Jurkat, Clone E6-1 (cell line): ENCODE data around the gene ABCD4.
"Not testable (repeated sequence)": the region's sequence is repeated elsewhere in the genome, so short reads cannot be mapped to it uniquely, and the experiment has no call there.

ENCODE experiments used
- DNase-seq: peaks from one replicate; pipeline ENCODE4 v3.0.0-alpha.2; 2011; ENCODE audit warnings: low read depth, low spot score
- H3K4me3 ChIP-seq: 2 replicates; pipeline ENCODE4 v1.5.1; 2011; ENCODE audit warnings: mild to moderate bottlenecking, low read length, control low read depth, moderate library complexity

Gene ABCD4

DNA sequence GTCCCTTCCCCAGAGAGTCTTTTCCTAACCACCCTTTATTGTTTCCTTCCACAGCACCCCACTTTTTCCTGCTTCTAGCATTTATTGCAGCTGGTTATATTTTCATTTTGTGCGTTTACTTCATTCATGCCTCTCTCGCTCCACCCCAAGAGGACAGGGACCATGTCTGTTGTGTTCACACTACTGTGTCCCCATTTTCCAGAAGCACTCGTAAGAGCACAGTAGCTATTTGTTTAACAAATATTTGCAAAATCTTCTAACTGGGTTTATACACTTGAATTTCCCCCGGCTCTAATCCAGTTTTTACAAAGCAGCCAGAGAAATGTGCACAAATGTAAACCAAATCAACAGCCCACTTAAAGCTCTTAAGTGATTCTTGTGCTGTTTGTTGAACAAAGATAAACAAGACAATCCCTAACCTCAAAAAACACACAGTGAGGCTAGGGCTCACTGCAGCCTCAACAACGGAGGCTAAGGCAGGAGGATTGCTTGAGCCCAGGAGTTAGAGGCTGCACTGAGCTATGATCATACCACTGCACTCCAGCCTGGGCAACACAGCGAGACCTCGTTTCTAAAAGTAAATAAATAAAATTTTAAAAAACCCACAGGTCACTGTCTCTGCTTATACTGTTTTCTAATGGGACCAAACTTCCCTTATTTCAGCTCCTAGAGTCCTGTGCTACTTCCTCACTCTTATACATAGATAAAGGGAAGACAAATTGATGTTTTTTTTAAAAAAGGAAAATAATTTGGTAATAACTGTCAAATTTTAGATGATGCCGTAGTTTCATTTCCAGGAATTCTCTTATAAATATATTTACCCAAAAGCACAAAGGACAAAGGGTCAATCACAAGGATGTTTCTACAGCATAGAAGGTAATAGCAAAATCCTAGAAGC, 6.6 kb upstream of the ABCD4 start:
- DNase-seq, result no peak
- H3K4me3 ChIP-seq, result no peak overlapping the region

DNA sequence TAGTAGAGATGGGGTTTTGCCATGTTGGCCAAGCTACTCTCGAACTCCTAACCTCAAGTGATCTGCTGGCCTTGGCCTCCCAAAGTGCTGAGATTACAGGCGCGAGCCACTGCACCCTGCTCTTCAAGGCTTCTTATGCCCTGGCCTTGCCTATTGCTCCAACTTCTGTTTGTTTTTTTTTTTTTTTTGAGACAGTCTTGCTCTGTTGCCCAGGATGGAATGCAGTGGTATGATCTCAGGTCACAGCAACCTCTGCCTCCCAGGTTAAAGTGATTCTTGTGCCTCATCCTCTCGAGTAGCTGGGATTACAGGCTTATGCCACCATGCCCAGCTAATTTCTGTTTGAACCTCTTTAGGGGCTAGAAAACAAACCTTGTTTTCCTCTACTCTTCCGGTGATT, 6.0 kb upstream of the ABCD4 start:
- no peak overlapping the region for H3K4me3 ChIP-seq
- no peak for DNase-seq

DNA sequence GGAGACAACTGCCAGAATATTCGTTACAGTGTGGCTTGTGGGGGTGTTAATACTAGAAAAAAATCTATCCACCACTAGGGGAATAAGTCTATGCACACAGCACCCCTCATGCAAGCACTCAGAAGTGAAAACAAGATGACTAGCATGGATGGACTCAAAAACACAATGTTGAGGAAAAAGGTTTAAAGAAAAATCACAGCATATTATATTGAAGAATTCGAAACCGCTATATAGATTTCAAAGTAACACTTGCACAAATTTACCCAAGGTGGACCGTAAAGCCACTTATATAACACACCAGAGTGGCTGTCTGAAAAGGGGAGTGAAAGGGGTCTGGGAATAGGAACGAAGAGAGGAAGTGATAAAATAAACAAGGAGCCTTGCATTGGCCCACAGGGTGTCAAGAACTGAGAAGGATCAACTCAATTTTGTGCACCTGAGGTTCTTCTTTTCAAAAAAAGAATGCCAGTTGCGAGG, 544 bp downstream of the ABCD4 start:
- H3K4me3 ChIP-seq, result peak overlapping the region; percentile 91
- DNase-seq, result peak; percentile 64

DNA sequence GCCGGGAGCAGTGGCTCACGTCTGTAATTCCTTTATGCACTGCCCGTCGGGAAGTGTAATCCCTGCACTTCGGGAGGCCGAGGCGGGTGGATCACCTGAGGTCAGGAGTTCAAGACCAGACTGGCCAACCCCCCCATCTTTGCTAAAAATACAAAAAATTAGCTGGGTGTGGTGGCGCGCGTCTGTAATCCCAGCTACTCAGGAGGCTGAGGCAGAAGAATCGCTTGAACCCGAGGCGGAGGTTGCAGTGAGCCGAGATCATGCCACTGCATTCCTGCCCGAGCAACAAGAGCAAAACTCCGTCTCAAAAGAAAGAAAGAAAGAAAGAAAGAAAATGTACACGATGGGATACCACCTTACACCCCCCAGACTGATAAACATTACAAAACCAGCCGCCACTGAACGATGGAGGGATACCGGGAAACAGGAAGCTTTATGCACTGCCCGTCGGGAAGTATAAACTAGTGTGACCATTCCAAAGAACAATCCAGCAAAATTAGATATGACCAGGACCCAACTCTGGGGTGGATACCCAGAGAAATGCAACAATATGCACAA, 1.1 kb downstream of the ABCD4 start:
- H3K4me3 ChIP-seq, result peak overlapping the region; percentile 91
- DNase-seq, result no peak

DNA sequence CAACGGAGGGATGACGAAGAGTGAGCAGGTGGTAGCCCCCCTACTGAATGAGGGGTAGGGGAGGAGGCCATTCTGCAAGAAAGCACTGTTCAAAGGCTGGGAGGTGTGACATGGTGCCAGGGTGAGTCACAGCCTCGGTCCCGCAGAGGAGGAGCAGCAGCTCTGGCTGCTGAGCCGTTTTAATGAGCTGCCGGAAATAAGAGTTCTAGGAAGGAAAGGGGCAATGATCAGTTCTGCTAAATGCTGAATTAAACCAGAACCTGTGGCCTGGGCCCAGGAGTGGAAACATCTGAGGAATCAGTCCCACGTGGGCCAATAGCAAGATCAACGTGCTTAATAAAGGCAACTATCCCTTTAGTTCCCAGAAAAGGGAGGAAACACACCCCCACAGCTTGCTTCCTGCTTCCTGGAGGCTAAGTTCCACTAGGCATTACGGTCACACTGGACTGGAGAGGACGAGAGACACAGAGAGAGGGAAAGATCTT, 3.6 kb downstream of the ABCD4 start:
- DNase-seq, result no peak
- H3K4me3 ChIP-seq, result no peak overlapping the region

DNA sequence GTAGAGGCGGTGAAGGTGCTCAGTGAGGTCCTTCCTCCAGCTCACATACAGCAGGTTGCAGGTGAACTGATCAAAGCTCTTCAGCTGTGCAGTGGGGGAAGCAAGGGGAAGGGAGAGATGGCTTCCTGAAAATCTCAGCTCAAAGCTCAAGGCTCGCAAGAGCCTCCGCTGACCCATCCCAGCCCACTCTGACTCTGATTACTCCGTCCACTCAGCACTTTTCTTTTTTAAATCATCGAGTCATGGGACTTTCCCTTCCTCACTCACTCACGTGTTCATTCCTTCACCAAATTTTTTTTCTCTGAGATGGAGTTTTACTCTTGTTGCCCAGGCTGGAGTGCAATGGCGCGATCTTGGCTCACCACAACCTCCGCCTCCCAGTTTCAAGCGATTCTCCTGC, 4.7 kb downstream of the ABCD4 start:
- H3K4me3 ChIP-seq, result no peak overlapping the region
- DNase-seq, result no peak

DNA sequence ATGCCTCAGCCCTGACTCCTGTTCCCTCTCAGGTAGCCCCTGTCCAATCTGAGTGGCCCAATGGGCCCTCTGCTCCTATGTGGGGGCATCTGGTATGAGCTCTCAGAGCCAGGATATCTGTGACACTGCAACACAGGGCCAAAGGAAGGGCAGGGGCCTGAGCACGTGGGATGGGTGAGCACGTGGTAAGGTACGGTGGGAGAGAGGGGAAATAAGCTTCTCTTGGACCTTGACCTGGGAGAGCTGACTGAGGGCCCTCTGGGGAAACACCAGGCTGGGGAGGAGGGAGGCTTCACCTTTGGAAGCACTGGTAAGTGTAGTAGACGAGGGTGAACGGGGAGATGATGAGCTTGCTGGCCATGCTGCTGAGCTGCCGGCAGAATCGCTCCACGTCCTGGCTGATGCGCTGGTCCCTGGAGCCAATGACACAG, 6.7 kb downstream of the ABCD4 start:
- no peak for DNase-seq
- H3K4me3 ChIP-seq, result no peak overlapping the region

DNA sequence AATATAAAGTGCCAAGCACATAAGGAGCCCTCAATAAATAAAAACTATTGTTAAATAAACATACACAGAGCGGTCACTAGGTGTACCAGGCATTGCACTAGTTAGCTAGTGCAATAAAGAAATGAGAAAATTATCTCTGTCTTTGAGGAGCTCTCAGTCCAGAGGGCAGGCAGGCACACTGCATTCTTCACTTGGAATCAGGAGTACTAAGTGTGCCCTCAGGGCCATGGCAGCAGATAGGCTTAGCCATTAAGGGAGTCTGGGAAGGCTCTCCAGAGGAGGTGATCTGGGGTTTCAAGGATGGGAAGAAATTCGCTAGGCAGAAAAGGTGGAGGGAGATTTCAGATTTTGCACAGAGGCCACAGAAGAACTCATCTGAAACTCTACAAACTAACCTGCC, 9.1 kb downstream of the ABCD4 start:
- no peak overlapping the region for H3K4me3 ChIP-seq
- DNase-seq, result no peak

DNA sequence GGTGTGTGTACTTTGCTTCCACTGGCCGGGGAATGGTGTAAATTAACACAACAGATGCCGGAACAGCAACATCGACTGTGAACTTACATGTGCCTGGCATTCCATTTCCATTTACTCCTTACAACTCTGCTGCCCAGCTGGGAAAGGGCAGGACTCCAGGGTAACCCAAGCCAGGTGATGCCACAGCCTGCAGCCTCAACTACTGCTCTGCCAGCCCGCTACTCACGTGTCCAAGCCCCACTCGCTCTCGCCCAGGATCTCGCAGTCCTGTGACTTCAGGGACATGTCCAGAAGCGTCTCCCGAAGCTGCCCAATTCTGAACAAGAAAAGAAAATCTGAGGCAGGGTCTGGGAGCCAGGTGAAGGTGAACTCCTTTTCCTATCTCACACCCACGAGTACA, 10.7 kb downstream of the ABCD4 start:
- DNase-seq, result no peak
- H3K4me3 ChIP-seq, result no peak overlapping the region

DNA sequence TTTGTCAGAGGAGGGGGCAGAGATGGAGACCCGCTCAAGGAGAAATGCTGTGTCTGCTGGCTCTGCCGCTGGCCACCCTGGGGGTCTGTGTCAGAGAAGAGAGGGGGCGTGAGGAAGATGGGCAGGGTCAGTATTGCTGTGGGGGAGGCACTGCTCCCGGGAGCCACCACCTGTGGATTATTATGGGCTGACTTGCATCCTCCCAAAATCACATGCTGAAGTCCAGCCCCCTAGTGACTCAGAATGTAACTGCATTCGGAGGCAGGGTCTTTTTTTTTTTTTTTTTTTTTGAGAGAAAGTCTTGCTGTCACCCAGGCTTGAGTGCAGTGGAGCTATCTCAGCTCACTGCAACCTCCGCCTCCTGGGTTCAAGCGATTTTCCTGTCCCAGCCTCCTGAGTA, 12.3 kb downstream of the ABCD4 start:
- peak; percentile 52 for DNase-seq
- H3K4me3 ChIP-seq, result no peak overlapping the region

DNA sequence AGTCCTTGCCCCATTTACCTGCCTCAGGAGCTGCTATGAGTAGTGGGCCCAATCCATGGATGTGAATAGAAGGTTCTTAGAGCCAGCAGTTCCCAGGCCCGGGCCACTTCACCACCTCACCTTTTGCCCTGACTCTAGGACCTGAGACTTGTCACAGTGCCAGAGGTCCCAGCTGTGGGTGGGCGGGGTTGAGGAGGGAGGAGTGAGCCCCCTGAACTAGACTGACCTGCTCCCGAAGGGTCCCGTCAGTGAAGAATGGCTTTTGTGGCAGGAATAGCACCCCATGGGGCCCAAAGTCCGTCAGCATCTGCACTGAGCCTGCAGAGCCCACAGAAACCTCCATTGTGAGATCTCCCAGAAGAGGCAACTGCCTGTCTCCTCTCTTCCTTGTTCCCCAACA, 12.9 kb downstream of the ABCD4 start:
- no peak for DNase-seq
- no peak overlapping the region for H3K4me3 ChIP-seq

DNA sequence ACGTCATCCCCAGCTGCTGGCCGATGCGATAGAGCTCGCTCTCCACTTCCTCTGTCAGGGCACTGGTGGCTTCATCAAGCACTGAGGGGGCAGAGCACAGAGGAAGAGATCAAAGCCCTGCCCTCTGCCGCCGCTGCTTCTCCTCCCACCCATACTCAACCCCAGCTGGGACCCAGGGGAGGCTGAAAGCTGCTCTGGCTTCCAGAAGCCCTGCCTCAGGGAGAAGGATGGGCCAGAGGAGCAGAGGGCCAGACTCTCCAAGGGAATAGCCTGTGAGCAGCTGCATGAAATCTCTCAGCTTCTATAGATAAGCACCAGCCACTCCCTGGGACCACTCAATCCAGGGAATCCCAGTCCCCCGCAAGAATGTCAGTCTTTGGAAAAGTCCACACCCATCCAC, 16.0 kb downstream of the ABCD4 start:
- no peak overlapping the region for H3K4me3 ChIP-seq
- no peak for DNase-seq

DNA sequence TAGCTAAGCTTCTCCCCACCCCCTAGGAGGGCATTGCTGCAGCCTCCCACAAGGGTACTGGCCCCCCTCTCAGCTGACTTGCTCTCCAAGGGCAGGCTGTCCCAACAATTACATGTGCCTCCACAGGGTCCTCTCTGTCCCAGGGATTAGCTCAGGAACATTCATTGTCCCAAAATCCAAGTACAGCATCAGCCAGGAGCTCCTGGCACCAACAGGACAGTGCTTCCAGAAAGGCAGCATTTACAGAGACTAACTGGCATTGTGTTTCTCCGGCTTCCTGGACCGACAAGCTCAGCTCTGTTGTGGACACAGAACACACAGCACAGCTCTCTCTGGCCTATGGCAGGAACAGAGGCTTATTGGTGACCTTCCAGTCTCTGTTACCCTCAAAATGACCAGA, 21.7 kb downstream of the ABCD4 start:
- no peak for DNase-seq
- no peak overlapping the region for H3K4me3 ChIP-seq

DNA sequence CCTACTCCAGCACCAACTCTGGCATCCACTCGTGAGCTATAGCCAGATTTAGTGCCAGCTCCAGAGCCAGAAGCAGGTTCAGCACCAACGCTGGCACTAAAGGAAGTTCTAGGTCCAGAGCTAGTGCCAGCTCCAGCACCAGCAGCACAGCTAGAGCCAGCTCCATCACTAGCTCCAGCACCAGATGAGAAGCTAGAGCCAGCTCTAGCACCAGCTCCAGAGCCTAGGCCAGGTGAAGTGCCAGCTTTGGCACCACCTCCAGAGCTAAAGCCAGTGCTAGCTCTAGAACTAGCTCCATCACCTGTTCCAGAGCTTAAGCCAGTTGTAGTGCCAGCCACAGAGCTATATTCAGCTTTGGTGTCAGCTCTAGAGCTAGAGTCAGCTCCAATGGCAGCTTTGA, 24.7 kb downstream of the ABCD4 start:
- DNase-seq, result no peak
- H3K4me3 ChIP-seq, result no peak overlapping the region

DNA sequence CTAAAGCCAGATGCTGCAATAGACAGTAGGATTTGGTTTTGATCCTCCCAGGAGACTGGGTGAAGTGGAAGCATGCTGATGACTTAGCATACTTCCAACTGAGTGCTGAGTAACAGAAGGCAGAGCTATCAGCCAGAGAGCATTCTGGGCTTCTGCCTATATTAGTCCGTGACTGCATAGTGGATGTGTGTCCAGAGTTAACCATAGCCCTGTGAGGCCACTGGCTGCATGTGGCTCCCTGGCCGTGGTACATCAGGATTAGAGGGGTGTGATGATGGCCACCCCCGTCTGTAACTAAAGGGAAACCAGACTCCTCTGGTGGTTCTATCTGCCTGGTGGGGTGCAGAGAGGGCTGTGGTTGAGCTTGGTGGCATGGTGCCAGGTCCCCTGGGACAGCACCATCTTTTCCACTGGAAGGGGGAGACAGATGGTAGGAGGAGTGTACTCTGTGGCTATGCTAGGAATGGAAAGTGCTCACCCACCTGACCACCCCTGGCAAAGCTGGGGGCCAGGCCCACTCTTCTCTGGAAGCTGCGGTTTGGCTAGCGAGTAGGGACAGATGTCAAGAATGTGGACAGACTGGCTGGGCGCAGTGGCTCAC, 27.4 kb downstream of the ABCD4 start:
- peak; percentile 33 for DNase-seq
- H3K4me3 ChIP-seq, result no peak overlapping the region

DNA sequence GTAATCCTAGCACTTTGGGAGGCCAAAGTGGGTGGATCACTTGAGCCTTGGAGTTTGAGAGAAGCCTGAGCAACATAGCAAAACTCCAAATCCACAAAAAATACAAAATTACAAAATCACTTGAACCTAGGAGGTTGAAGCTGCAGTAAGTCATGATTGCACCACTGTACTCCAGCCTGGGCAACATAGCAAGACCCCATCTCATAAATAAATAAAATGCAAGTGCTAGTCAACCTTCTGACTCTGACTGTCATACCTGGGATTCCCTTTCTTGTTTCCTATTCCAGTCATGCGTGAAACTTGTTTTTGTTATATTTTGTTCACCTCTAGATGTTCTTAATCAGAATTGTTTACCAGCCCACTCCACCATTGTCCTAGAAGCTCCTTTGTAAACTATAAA, 31.4 kb downstream of the ABCD4 start:
- DNase-seq, result no peak
- no peak overlapping the region for H3K4me3 ChIP-seq

DNA sequence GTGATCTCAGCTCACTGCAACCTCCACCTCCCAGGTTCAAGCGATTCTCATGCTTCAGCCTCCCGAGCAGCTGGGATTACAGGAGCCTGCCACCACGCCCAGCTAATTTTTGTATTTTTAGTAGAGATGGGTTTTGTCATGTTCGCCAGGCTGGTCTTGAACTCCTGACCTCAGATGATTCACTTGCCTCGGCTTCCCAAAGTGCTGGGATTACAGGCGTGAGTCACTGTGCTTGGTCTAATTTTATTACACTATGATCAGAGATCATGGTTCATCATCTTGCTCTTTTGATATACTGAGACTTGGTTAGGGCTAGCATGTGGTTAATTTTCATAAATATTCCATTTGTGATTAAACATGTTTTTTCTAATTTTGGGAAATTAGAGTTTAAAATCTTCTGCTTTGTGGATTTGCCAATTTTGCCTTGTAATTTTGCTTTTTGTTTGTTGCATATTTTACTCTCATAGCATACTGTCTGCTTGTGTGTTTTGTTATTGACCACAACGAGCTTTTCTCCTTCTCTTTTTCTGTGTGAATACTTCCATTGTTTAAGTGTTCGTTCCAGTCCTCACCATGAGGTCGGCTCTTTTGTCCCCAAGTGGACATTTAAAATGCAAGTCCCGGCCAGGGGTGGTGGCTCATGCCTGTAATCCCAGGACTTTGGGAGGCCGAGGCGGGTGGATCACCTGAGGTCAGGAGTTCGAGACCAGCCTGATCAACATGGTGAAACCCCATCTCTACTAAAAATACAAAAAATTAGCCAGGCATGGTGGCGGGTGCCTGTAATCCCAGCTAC, 32.2 kb downstream of the ABCD4 start:
- DNase-seq, H3K4me3 ChIP-seq: not testable (repeated sequence)

DNA sequence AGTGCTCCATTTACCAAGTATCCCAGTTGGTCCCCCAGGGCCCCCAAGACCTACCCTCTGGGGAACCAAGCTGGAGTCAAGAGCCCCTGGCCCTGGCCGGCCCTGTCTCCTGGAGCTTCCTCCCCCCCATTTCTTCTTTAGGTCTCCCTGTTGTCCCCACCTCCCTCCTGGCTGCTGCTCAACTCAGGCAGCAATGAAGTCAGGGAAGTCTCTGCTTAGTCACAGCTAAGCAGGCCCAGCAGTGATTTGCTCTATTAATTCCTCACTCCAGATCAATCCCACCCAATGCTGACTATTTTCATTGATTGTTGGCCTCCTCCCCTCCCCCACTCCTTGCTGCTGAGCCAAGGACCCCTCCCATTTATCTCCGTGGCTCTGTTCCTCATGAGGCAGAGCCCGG, 35.1 kb downstream of the ABCD4 start:
- H3K4me3 ChIP-seq, result no peak overlapping the region
- no peak for DNase-seq

DNA sequence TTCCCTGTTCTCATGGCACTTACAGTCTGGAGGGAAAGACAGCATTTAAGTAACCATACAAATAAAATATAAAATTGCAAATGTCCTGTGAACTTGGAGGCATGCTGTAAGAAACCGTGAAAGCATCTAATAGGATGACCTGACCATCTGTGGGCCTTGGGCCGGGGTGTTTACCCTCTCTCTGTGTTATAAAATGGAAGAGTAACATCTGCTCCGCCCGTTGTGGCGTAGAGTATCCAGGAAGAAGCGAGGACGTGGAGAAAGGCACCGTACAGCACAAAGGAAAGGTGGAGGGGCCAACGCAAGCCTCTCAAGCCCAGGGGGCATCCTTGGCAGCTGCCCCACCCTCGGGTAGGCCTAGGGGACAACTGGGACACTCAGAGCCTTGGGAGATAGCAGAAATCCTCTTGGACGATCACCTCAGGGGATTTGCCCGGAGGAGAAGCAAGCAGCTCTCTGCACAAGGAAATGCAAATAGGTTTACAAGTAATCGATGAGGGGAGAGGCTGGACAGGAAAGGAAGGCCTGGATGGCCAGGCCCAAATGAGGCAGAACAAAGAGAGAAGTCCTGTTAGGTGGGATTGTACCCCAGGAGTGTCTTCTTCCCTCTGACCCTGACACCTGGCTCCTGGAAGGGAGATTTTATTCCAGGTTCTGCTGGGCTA, 37.3 kb downstream of the ABCD4 start:
- DNase-seq, result no peak
- H3K4me3 ChIP-seq, result no peak overlapping the region
